H1 (cell line): ENCODE data around the gene ANK3. TPM values are rescaled to one million over a fixed set of nuclear protein-coding genes. Genes with fewer than 3 reads are reported as not detected.

Source experiments
- CTCF ChIA-PET: fragments of 300-600 bp; sonication (Branson Sonifier 250); formaldehyde crosslinking; loops from one replicate; lab custom pipeline; 2021; ENCODE audit not compliant: partially characterized antibody; lab: Charles Lee
- POLR2A ChIA-PET: fragments of 300-600 bp; sonication (Branson Sonifier 250); formaldehyde crosslinking; loops from one replicate; lab custom pipeline; 2021; ENCODE audit warnings: inconsistent platforms; ENCODE audit not compliant: partially characterized antibody; lab: Charles Lee
- DNase-seq, 2 experiments: peaks; one replicate each; pipeline versions ENCODE4 v3.0.0 to v3.0.0-alpha.2; 2010 to 2022; ENCODE audit warnings: low spot score in 2 of 2, low read depth in 1 of 2, mixed read lengths in 1 of 2
- FAIRE-seq: peaks from 2 replicates; lab custom pipeline; 2011; peaks lifted over from hg19 to GRCh38; lab: Jason Lieb, UNC
- H2AFZ ChIP-seq: 2 replicates; pipeline ENCODE4 v1.8.1; 2012; ENCODE audit warnings: low read length, inconsistent platforms
- H2AK5ac ChIP-seq: 2 replicates; pipeline ENCODE4 v1.6.1; 2013; ENCODE audit warnings: low read depth, low read length
- H2BK120ac ChIP-seq: replicated peaks from 2 replicates; pipeline ENCODE3; 2013; ENCODE audit warnings: low read depth, low read length, inconsistent platforms
- H2BK12ac ChIP-seq: 2 replicates; pipeline ENCODE4 v1.6.1; 2013; ENCODE audit warnings: low read depth, low read length
- H2BK15ac ChIP-seq: 2 replicates; pipeline ENCODE4 v1.6.1; 2013; ENCODE audit warnings: low read length
- H2BK20ac ChIP-seq: 2 replicates; pipeline ENCODE4 v1.6.1; 2013; ENCODE audit warnings: low read length
- H2BK5ac ChIP-seq: 2 replicates; pipeline ENCODE4 v1.6.1; 2013; ENCODE audit warnings: low read depth, low read length
- H3K14ac ChIP-seq: 2 replicates; pipeline ENCODE4 v1.6.1; 2013; ENCODE audit warnings: inconsistent platforms; ENCODE audit not compliant: insufficient read length
- H3K18ac ChIP-seq: 2 replicates; pipeline ENCODE4 v1.6.1; 2013; ENCODE audit warnings: low read length; ENCODE audit errors: extremely low read depth
- H3K23ac ChIP-seq: 2 replicates; pipeline ENCODE4 v1.6.1; 2013; ENCODE audit warnings: inconsistent platforms; ENCODE audit not compliant: insufficient read length
- H3K23me2 ChIP-seq: 2 replicates; pipeline ENCODE4 v1.6.1; 2013; ENCODE audit warnings: low read depth, low read length
- H3K27ac ChIP-seq: 2 replicates; pipeline ENCODE4 v1.6.1; 2011; ENCODE audit warnings: low read depth, low read length, inconsistent platforms
- H3K27me3 ChIP-seq, 4 experiments: replicated peaks in 1 of 4; 1 replicate in 1 of 4; 2 replicates in 3 of 4; pipeline versions ENCODE4 v1.6.1 to v1.8.1; 2011 to 2013; ENCODE audit warnings: low read length in 3 of 4, mild to moderate bottlenecking in 3 of 4, inconsistent platforms in 2 of 4, mixed read lengths in 2 of 4, moderate library complexity in 1 of 4; ENCODE audit not compliant: control insufficient read depth in 3 of 4, insufficient read depth in 3 of 4; ENCODE audit errors: extremely low read depth in 1 of 4
- H3K36me3 ChIP-seq, 4 experiments: 2 replicates each; pipeline versions ENCODE4 v1.6.1 to v1.8.1; 2011 to 2013; ENCODE audit warnings: mild to moderate bottlenecking in 4 of 4, low read length in 3 of 4, moderate library complexity in 2 of 4, control low read depth in 1 of 4, inconsistent platforms in 1 of 4; ENCODE audit not compliant: insufficient read depth in 4 of 4, control insufficient read depth in 2 of 4
- H3K4ac ChIP-seq: replicated peaks from 2 replicates; pipeline ENCODE3; 2013; ENCODE audit warnings: low read length, low read depth, mixed read lengths, inconsistent platforms; ENCODE audit not compliant: insufficient read length
- H3K4me1 ChIP-seq, 4 experiments: replicated peaks in 1 of 4; 1 replicate in 1 of 4; 2 replicates in 3 of 4; pipeline versions ENCODE4 v1.6.1 to v1.8.1; 2011 to 2013; ENCODE audit warnings: low read length in 3 of 4, inconsistent platforms in 2 of 4, mixed read lengths in 1 of 4; ENCODE audit not compliant: insufficient read depth in 4 of 4, control insufficient read depth in 3 of 4
- H3K4me2 ChIP-seq, 2 experiments: 2 replicates each; pipeline versions ENCODE4 v1.6.1 to v1.8.1; 2011 to 2013; ENCODE audit warnings: low read depth in 2 of 2, low read length in 2 of 2, control low read depth in 1 of 2, inconsistent platforms in 1 of 2, mild to moderate bottlenecking in 1 of 2; ENCODE audit not compliant: insufficient read depth in 1 of 2
- H3K4me3 ChIP-seq, 4 experiments: fragments of 200-600, 300-600 bp in 1 of 4; sonication (generic), shearing (Covaris generic), sonication (Bioruptor Twin) in 1 of 4; 2 replicates each; pipeline versions ENCODE4 v1.5.1 to v1.8.1; 2011 to 2016; ENCODE audit warnings: low read length in 4 of 4, low read depth in 3 of 4, control low read depth in 2 of 4, inconsistent platforms in 2 of 4, mild to moderate bottlenecking in 2 of 4, mixed read lengths in 1 of 4, moderate library complexity in 1 of 4; ENCODE audit not compliant: insufficient read depth in 2 of 4; ENCODE audit errors: extremely low read depth in 1 of 4
- H3K56ac ChIP-seq: replicated peaks from 2 replicates; pipeline ENCODE3; 2013; ENCODE audit warnings: low read depth, mild to moderate bottlenecking, mixed read lengths, low read length, inconsistent platforms; ENCODE audit not compliant: insufficient read length
- H3K79me1 ChIP-seq: 2 replicates; pipeline ENCODE4 v1.6.1; 2013; ENCODE audit warnings: low read depth, low read length, control low read depth
- H3K79me2 ChIP-seq, 2 experiments: 2 replicates each; pipeline versions ENCODE4 v1.6.1 to v1.8.1; 2012 to 2013; ENCODE audit warnings: low read length in 2 of 2, mild to moderate bottlenecking in 2 of 2, inconsistent platforms in 1 of 2; ENCODE audit not compliant: insufficient read depth in 2 of 2, control insufficient read depth in 1 of 2
- H3K9ac ChIP-seq, 4 experiments: replicated peaks in 1 of 4; 1 replicate in 1 of 4; 2 replicates in 3 of 4; pipeline versions ENCODE4 v1.6.1 to v1.8.1; 2011 to 2013; ENCODE audit warnings: low read depth in 3 of 4, low read length in 3 of 4, control low read depth in 2 of 4, mild to moderate bottlenecking in 2 of 4, moderate library complexity in 2 of 4, inconsistent platforms in 1 of 4; ENCODE audit errors: extremely low read depth in 1 of 4
- H3K9me3 ChIP-seq, 2 experiments: 2 replicates each; pipeline versions ENCODE4 v1.6.1 to v1.8.1; 2012 to 2013; ENCODE audit warnings: mild to moderate bottlenecking in 2 of 2, moderate library complexity in 2 of 2, control low read depth in 1 of 2, inconsistent platforms in 1 of 2, low read depth in 1 of 2, low read length in 1 of 2, mixed read lengths in 1 of 2; ENCODE audit not compliant: insufficient read depth in 2 of 2
- H4K20me1 ChIP-seq, 2 experiments: replicated peaks in 1 of 2; 2 replicates each; pipeline versions ENCODE3 to v1.8.1; 2011 to 2013; ENCODE audit warnings: inconsistent platforms in 2 of 2, low read length in 2 of 2, mild to moderate bottlenecking in 1 of 2; ENCODE audit not compliant: insufficient read depth in 2 of 2, control insufficient read depth in 1 of 2
- H4K5ac ChIP-seq: 2 replicates; pipeline ENCODE4 v1.6.1; 2013; ENCODE audit warnings: low read length, low read depth, mixed read lengths, inconsistent platforms; ENCODE audit not compliant: insufficient read length
- H4K8ac ChIP-seq: 2 replicates; pipeline ENCODE4 v1.8.0; 2013; ENCODE audit warnings: mild to moderate bottlenecking, moderate library complexity, low read length, inconsistent platforms; ENCODE audit not compliant: insufficient read depth; ENCODE audit errors: extremely low read depth
- H4K91ac ChIP-seq: replicated peaks from 2 replicates; pipeline ENCODE3; 2013; ENCODE audit warnings: low read length, mixed read lengths, inconsistent platforms; ENCODE audit not compliant: insufficient read length
- CEBPB ChIP-seq: IDR thresholded peaks from 2 replicates; pipeline ENCODE4 v1.6.1; 2012; ENCODE audit warnings: low read depth, low read length
- SP4 ChIP-seq: IDR thresholded peaks from 2 replicates; pipeline ENCODE4 v1.6.1; 2012; ENCODE audit warnings: low read length, inconsistent platforms
- TBP ChIP-seq: IDR thresholded peaks from 2 replicates; pipeline ENCODE4 v1.6.1; 2011; ENCODE audit warnings: low read depth, low read length, improper control_type of control experiment
- WGBS, 2 experiments: shearing (Covaris generic) in 1 of 2; methylation state at CpG; one replicate each; pipeline versions ENCODE4 v1.1.6 to v1.1.7; 2013 to 2015; ENCODE audit warnings: low lambda C conversion rate in 2 of 2, mixed read lengths in 2 of 2, inconsistent platforms in 1 of 2, low coverage in 1 of 2, missing lambda C conversion rate in 1 of 2; ENCODE audit not compliant: insufficient replicate concordance in 2 of 2, insufficient coverage in 1 of 2, insufficient read length in 1 of 2; ENCODE audit errors: extremely low coverage in 1 of 2, missing lambda C conversion rate in 1 of 2; 5-methylcytosine and 5-hydroxymethylcytosine counted together
- polyA plus RNA-seq, 7 experiments: library from polyadenylated mRNA; depleted of rRNA in 3 of 7; stranded (reverse) in 5 of 7; unstranded in 2 of 7; fragments of >200 nt in 5 of 7; fragments of 200-250 nt in 2 of 7; gene quantifications; 1 replicate in 5 of 7; 2 replicates in 1 of 7; 4 replicates in 1 of 7; pipeline versions ENCODE4 v1.2.1 to v1.2.3, GENCODE V29; 2011 to 2013; ENCODE audit warnings: missing spikeins in 2 of 7, mixed read lengths in 2 of 7
- total RNA-seq: library from RNA; stranded (reverse); fragmentation: NEBNext Ultra II Directional; extraction: Animal tissue kit (Norgen Biotek cat#: 25700); gene quantifications from 2 replicates; pipeline ENCODE4 v1.2.1, GENCODE V29; 2021

Gene ANK3
- total and polyA plus RNA-seq, 2 of the 8 experiments (the other 6 are each of a cell fraction or from before 2014, with no cell fraction given), result 18.1 to 67.9 TPM

DNA sequence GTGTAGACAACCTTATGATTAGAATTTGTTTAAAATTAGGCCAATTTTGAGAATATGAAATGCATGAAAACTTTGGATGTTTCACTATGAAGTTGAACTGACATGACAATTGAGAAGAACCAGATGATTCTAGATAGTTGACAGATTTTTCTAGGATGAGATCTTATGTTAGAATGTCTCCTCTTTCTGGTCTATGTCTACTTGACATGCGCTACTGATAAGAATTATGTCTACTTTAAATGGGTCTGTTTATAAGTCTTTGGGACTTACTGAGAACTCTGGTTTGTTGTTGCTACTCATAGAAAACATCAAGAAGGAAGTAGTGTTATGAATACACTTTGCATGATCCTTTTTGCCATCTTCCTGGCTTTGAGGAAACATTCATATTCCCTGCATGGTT lies 255.1 kb downstream of the ANK3 start:
- Histone ChIP-seq H3K4me3 (no peak overlapping the region), H3K4me2 (no peak overlapping the region), H3K27ac (no peak overlapping the region), H3K36me3 (peaks cover 0 to 8% (median 0%) of the 10 kb centered on the region in 4 experiments; a peak in 1 of 8 replicates), H4K8ac (no peak overlapping the region), H2BK12ac (no peak overlapping the region), H3K9ac (no peak overlapping the region), H2BK20ac (no peak overlapping the region), H3K56ac (no peak overlapping the region), H4K5ac (no peak overlapping the region), H3K79me2 (peaks cover 0 to 16% of the 10 kb centered on the region in 2 experiments; a peak in 2 of 4 replicates), H3K9me3 (no peaks in the 10 kb centered on the region), H3K4ac (no peak overlapping the region), H3K79me1 (no peaks in the 10 kb centered on the region), H3K14ac (no peak overlapping the region), H3K23me2 (peaks cover 2% of the 10 kb centered on the region; the same call in 1 of the 2 replicates), H4K91ac (no peak overlapping the region), H2BK15ac (no peak overlapping the region), H2BK5ac (no peak overlapping the region), H2BK120ac (no peak overlapping the region), H3K23ac (no peak overlapping the region), H3K27me3 (no peaks in the 10 kb centered on the region), H2AFZ (no peak overlapping the region), H2AK5ac (no peak overlapping the region), H3K18ac (no peak overlapping the region), H4K20me1 (no peaks in the 10 kb centered on the region), H3K4me1 (peaks cover 0 to 5% (median 0%) of the 10 kb centered on the region in 4 experiments; a peak in 3 of 7 replicates)
- POLR2A ChIA-PET, result interaction anchor here (0.8 kb wide), 1 partner anchor 7 kb away, joined by 3 read pairs; no protein-coding TSS in a partner anchor
- FAIRE-seq, result no peak
- CTCF ChIA-PET, result interaction anchor here (1.2 to 3.2 kb wide), 2 partner anchors 21 to 74 kb away, joined by 3 to 12 read pairs; no protein-coding TSS in a partner anchor
- WGBS, 2 experiments, result 100% methylated on average over 1 of the region's 1 CpG; no CpG with 5 or more reads in 1 of the 2 experiments
- DNase-seq, result no peak
- no peak for TF ChIP-seq SP4
- TF ChIP-seq TBP, result no peak
- no peak for TF ChIP-seq CEBPB
